Right atrium auricular region (tissue), 2 donors: ENCODE measurements around the gene MTUS2. TPM values are rescaled to one million over a fixed set of nuclear protein-coding genes. Genes with fewer than 3 reads are reported as not detected.

Experiments used
- DNase-seq: peaks from one replicate; pipeline ENCODE4 v3.0.0-alpha.2; 2019; ENCODE audit warnings: low spot score
- H3K27ac ChIP-seq, 2 donors: fragments of 200-600 bp; sonication (generic); 1 replicate in 1 of 2; 2 replicates in 1 of 2; pipeline ENCODE4 v1.5.1; 2016 to 2019
- H3K27me3 ChIP-seq, 2 donors: fragments of 200-600 bp; sonication (generic); one replicate each; pipeline versions ENCODE4 v1.5.1 to v1.6.0; 2017 to 2019
- H3K36me3 ChIP-seq: fragments of 200-600 bp; sonication (generic); one replicate; pipeline ENCODE4 v1.5.1; 2016
- H3K4me1 ChIP-seq, 2 donors: fragments of 200-600 bp; sonication (generic); one replicate each; pipeline versions ENCODE4 v1.5.1 to v1.6.0; 2017 to 2019
- H3K4me3 ChIP-seq, 2 donors: fragments of 200-600 bp; sonication (generic); 1 replicate in 1 of 2; 2 replicates in 1 of 2; pipeline ENCODE4 v1.5.1; 2017 to 2019; ENCODE audit warnings: mild to moderate bottlenecking in 1 of 2, moderate library complexity in 1 of 2
- H3K9me3 ChIP-seq, 2 donors: fragments of 200-600 bp; sonication (generic); one replicate each; pipeline ENCODE4 v1.5.1; 2019
- total RNA-seq, 2 donors: library from RNA; depleted of rRNA; stranded (reverse); fragments of >200 nt; gene quantifications; one replicate each; pipeline ENCODE4 v1.1.0, GENCODE V29; 2016
- TF ChIP-seq, protein P1 (sequence below), 2 donors: fragments of 200-600 bp; sonication (generic); IDR thresholded peaks; one replicate each; pipeline ENCODE4 v1.5.1; 2019; ENCODE audit warnings: antibody characterized with exemption in 2 of 2

Gene MTUS2
- total RNA-seq, 2 donors from 2014 or later, result 34.6 to 142 TPM

DNA sequence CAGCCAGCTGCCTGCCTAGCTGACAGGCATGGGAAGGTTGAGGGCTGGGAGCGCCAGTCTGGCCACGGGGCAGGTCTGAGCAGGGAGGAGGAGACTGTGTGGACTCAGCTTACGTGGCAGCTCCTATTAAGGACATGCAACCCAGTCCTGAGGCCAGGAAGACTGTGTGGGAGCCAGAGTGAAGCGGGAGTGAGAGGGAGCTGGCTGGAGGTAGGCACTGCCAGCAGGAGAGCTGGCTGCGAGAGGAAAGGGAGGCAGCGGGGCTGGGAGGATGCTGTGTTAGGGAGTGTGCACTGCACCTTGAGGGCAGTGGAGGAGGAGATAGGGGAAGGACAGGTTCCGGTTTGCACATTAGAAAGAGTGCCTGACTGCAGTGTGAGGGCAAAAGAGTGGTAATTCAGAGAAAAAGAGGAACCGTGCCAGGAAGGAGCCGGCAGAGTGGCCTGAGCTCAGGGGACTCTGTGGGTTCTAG is 676.1 kb downstream of the MTUS2 start:
- Histone ChIP-seq H3K27me3 (no peaks in the 10 kb centered on the region), H3K9me3 (no peaks in the 10 kb centered on the region), H3K4me3 (no peak overlapping the region), H3K4me1 (peaks cover 0 to 23% of the 10 kb centered on the region in 2 donors), H3K36me3 (peaks cover 17% of the 10 kb centered on the region), H3K27ac (no peak overlapping the region)
- DNase-seq, result no peak
- TF ChIP-seq, protein P1, sequence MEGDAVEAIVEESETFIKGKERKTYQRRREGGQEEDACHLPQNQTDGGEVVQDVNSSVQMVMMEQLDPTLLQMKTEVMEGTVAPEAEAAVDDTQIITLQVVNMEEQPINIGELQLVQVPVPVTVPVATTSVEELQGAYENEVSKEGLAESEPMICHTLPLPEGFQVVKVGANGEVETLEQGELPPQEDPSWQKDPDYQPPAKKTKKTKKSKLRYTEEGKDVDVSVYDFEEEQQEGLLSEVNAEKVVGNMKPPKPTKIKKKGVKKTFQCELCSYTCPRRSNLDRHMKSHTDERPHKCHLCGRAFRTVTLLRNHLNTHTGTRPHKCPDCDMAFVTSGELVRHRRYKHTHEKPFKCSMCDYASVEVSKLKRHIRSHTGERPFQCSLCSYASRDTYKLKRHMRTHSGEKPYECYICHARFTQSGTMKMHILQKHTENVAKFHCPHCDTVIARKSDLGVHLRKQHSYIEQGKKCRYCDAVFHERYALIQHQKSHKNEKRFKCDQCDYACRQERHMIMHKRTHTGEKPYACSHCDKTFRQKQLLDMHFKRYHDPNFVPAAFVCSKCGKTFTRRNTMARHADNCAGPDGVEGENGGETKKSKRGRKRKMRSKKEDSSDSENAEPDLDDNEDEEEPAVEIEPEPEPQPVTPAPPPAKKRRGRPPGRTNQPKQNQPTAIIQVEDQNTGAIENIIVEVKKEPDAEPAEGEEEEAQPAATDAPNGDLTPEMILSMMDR (IDR thresholded peaks at IDR 0.05), result no peak

DNA sequence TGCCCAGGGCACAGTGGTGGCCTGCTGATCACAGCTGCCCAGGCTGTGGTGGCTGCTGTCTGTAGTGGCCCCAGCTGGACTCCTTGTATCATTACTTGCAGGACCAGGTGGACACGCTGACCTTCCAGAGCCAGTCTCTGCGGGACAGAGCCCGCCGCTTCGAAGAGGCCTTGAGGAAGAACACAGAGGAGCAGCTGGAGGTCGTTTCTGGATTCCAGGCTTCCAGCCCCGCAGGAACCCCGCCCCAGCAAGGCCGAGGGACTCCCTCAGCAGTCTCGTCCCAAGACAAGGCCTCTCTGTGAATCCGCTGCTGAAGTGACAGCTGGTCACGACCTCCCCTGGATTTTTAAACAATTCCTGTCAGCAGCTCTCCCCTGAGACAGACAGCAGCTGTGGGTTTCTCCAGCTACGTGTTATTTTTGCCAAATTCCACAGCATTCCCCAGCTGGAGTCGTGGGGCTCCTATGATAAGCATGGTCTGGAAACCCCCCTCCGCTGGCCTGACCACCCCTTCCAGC is 677.1 kb downstream of the MTUS2 start:
- no peaks in the 10 kb centered on the region for H3K27me3 ChIP-seq
- H3K27ac ChIP-seq, result peak overlapping the region in 1 of 2 donors; percentile 19
- TF ChIP-seq, protein P1 (IDR thresholded peaks at IDR 0.05), result no peak
- H3K4me3 ChIP-seq, result no peak overlapping the region
- H3K9me3 ChIP-seq, result no peaks in the 10 kb centered on the region
- H3K4me1 ChIP-seq, result peaks cover 0 to 23% of the 10 kb centered on the region in 2 donors
- H3K36me3 ChIP-seq, result peaks cover 17% of the 10 kb centered on the region
- no peak for DNase-seq

DNA sequence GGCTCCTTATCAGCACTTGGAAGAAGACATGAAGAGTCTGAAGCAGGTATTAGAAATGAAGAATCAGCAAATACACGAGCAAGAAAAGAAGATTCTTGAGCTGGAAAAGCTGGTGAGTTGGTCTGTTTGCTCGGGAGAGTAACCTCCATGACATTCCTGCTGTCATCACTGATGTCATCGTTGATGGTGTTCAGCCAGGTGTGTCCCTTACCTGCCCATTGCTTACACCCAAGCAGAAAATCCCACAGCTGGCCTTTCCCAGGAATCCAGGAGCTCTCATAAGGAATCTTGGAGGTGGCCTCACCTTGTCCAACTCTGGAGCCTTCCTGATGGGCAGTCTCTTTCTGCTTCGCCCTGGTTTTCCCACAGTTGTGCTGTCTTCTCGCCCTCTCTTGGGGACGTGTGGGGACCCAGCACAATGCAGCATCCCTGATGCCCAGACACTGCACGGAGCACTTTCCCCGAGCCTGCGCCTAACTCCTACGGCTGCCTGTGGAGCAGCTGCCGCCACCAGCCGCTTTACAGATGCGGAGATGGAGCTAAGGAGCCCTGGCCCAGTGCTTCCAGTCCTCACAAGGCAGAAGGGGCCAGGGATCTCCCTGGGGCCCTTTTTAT is 678.4 kb downstream of the MTUS2 start:
- TF ChIP-seq, protein P1 (IDR thresholded peaks at IDR 0.05), result no peak

DNA sequence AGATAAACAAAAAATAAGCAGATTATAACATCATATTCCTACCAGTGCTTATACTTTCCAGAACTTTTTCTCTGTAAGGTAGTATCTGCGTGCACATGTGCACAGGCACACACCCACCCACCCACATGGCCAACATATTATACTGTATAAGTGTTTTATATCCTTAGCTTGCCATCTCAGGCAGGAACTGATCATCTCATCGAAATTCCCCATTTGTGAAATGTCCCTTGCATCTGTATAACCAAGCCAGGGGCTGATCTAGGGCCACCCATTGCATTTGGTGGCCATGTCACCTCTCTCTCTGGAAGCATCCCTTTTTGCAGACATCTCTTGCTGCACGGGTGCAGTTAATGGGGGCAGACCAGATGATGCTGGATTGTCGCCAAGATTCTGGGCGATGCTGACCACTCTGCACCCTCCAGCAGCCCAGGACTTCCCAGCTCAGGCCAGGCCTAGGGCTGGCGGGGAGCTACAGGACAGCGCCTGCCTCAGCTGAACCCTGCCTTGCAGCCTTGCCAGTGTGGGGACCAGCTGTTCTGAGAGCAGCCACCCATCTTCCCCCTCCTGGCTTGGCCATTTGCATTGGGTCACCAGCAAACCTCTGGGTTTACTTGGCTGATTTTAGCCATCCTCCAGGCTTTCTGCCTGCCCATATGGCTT is 679.5 kb downstream of the MTUS2 start:
- no peak overlapping the region for H3K4me3 ChIP-seq
- H3K27me3 ChIP-seq, result no peaks in the 10 kb centered on the region
- no peak for DNase-seq
- H3K9me3 ChIP-seq, result no peaks in the 10 kb centered on the region
- TF ChIP-seq, protein P1 (IDR thresholded peaks at IDR 0.05), result no peak
- peaks cover 0 to 23% of the 10 kb centered on the region in 2 donors for H3K4me1 ChIP-seq
- no peak overlapping the region for H3K27ac ChIP-seq
- peaks cover 6% of the 10 kb centered on the region for H3K36me3 ChIP-seq

More for the DNA sequence above, 678.4 kb downstream of the MTUS2 start:
- no peaks in the 10 kb centered on the region for H3K9me3 ChIP-seq
- H3K36me3 ChIP-seq, result peaks cover 6% of the 10 kb centered on the region
- H3K4me3 ChIP-seq, result no peak overlapping the region
- H3K27ac ChIP-seq, result no peak overlapping the region
- no peak for DNase-seq
- peaks cover 0 to 23% of the 10 kb centered on the region in 2 donors for H3K4me1 ChIP-seq
- no peaks in the 10 kb centered on the region for H3K27me3 ChIP-seq

DNA sequence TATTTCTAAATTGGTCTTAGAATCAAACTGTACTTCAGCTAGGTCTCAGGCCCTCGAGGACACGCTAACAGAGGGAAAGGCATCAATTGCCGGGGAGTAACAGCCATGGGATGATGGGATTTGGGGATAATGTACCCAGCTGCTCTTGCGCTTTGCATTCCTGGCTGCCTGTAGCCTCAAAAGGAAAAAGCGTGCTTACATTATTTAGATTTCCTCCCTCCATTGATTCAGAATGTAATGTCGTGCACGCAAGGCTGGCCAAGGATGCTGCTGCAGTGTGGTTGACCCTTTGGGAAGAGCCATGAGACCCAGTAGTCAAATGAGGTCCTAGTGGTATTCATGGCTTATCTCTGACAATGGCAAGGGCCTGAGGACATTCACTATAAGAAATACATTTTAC is 680.2 kb downstream of the MTUS2 start:
- Histone ChIP-seq H3K4me1 (peaks cover 0 to 22% of the 10 kb centered on the region in 2 donors), H3K27me3 (no peaks in the 10 kb centered on the region), H3K36me3 (peaks cover 6% of the 10 kb centered on the region), H3K27ac (no peak overlapping the region), H3K4me3 (no peak overlapping the region), H3K9me3 (no peaks in the 10 kb centered on the region)
- TF ChIP-seq, protein P1 (IDR thresholded peaks at IDR 0.05), result no peak
- no peak for DNase-seq
